Ishikawa (cell line): ENCODE measurements around the gene MICOS13.

ENCODE experiments used
- CEBPB ChIP-seq: IDR thresholded peaks from 2 replicates; pipeline ENCODE4 v1.6.1; 2012
- EGR1 ChIP-seq: IDR thresholded peaks from 2 replicates; pipeline ENCODE4 v1.6.1; 2012
- EP300 ChIP-seq: IDR thresholded peaks from 2 replicates; pipeline ENCODE4 v1.6.1; 2012; ENCODE audit warnings: borderline replicate concordance
- FOXM1 ChIP-seq: IDR thresholded peaks from 2 replicates; pipeline ENCODE4 v1.6.1; 2012; ENCODE audit warnings: low read depth, borderline replicate concordance
- RAD21 ChIP-seq: IDR thresholded peaks from 2 replicates; pipeline ENCODE4 v1.6.1; 2012; ENCODE audit warnings: low read depth
- TAF1 ChIP-seq: IDR thresholded peaks from 2 replicates; pipeline ENCODE4 v1.6.1; 2012; ENCODE audit warnings: low read depth, mild to moderate bottlenecking
- YY1 ChIP-seq: IDR thresholded peaks from 2 replicates; pipeline ENCODE4 v1.6.1; 2012; ENCODE audit warnings: low read depth
- TF ChIP-seq, protein P1 (sequence below): IDR thresholded peaks from 2 replicates; pipeline ENCODE4 v1.6.1; 2012; ENCODE audit warnings: low read depth, mild to moderate bottlenecking
- TF ChIP-seq, protein P2 (sequence below): IDR thresholded peaks from 2 replicates; pipeline ENCODE4 v1.6.1; 2012
- TF ChIP-seq, protein P3 (sequence below): IDR thresholded peaks from 2 replicates; pipeline ENCODE4 v1.6.1; 2012

DNA sequence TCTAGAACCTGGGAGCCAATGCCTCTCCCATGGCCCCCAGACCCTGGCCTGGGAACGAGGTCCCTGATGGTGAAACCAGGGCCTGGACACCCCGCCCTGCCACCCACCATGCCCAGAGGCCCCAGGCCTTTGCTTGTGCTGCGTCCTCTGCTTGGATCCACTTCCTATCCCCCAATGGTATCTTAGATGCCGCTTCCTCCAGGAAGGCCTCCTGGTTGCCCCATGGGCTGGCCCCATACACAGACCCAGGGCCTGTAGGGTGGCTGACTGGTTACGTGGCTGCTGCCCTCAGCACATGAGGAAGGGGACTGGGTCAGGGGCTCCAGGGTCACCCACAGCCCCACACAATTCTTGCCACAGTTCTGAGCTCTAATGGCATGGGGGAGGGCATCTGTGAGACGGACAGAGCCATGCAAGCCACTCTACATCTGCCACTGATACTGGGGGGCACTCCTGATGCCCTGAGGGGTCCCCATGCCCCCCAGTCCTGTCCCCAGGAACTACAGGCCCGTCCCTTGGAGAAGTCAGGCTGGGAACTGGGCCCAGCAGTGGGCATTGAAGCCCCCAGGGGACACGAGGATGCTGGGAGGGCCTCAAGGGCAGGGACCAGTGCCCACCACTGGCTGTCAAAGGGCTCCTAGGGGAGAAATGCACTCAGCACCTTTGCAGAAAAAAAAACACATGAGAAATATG, 14.8 kb upstream of the MICOS13 start:
- no peak for TF ChIP-seq YY1
- TF ChIP-seq, protein P1, sequence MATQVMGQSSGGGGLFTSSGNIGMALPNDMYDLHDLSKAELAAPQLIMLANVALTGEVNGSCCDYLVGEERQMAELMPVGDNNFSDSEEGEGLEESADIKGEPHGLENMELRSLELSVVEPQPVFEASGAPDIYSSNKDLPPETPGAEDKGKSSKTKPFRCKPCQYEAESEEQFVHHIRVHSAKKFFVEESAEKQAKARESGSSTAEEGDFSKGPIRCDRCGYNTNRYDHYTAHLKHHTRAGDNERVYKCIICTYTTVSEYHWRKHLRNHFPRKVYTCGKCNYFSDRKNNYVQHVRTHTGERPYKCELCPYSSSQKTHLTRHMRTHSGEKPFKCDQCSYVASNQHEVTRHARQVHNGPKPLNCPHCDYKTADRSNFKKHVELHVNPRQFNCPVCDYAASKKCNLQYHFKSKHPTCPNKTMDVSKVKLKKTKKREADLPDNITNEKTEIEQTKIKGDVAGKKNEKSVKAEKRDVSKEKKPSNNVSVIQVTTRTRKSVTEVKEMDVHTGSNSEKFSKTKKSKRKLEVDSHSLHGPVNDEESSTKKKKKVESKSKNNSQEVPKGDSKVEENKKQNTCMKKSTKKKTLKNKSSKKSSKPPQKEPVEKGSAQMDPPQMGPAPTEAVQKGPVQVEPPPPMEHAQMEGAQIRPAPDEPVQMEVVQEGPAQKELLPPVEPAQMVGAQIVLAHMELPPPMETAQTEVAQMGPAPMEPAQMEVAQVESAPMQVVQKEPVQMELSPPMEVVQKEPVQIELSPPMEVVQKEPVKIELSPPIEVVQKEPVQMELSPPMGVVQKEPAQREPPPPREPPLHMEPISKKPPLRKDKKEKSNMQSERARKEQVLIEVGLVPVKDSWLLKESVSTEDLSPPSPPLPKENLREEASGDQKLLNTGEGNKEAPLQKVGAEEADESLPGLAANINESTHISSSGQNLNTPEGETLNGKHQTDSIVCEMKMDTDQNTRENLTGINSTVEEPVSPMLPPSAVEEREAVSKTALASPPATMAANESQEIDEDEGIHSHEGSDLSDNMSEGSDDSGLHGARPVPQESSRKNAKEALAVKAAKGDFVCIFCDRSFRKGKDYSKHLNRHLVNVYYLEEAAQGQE, result no peak
- no peak for TF ChIP-seq FOXM1
- TF ChIP-seq TAF1, result no peak
- no peak for TF ChIP-seq EP300
- TF ChIP-seq EGR1, result no peak
- TF ChIP-seq, protein P2, sequence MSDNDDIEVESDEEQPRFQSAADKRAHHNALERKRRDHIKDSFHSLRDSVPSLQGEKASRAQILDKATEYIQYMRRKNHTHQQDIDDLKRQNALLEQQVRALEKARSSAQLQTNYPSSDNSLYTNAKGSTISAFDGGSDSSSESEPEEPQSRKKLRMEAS, result no peak
- TF ChIP-seq, protein P3, sequence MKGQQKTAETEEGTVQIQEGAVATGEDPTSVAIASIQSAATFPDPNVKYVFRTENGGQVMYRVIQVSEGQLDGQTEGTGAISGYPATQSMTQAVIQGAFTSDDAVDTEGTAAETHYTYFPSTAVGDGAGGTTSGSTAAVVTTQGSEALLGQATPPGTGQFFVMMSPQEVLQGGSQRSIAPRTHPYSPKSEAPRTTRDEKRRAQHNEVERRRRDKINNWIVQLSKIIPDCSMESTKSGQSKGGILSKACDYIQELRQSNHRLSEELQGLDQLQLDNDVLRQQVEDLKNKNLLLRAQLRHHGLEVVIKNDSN, result no peak
- TF ChIP-seq RAD21, result no peak
- no peak for TF ChIP-seq CEBPB
